GM23338 (cell line): ENCODE data around the gene PLXNA2. TPM values are rescaled to one million over a fixed set of nuclear protein-coding genes. Genes with fewer than 3 reads are reported as not detected.

Experiments used
- ATAC-seq: fragments of 200-7000 bp; cut with Tn5 transposase; 3 replicates; pipeline ENCODE4 v1.9.1; 2020
- DNase-seq: peaks from one replicate; pipeline ENCODE4 v3.0.0-alpha.2; 2015; ENCODE audit warnings: low spot score
- H2AFZ ChIP-seq: fragments of 200-600 bp; sonication (generic); 2 replicates; pipeline ENCODE4 v1.8.0; 2016; ENCODE audit warnings: antibody characterized with exemption, mild to moderate bottlenecking, moderate library complexity
- H3F3A ChIP-seq: fragments of 200-600 bp; sonication (generic); replicated peaks from 2 replicates; pipeline ENCODE4 v1.8.0; 2017; ENCODE audit warnings: antibody characterized with exemption, mixed run types, low read depth
- H3K27ac ChIP-seq: fragments of 200-600 bp; sonication (generic); 2 replicates; pipeline ENCODE4 v1.6.1; 2016; ENCODE audit warnings: low read depth
- H3K27me3 ChIP-seq: fragments of 200-600 bp; sonication (generic); 2 replicates; pipeline ENCODE4 v1.8.0; 2016; ENCODE audit warnings: mild to moderate bottlenecking, mixed run types, moderate library complexity; ENCODE audit not compliant: insufficient read depth
- H3K36me3 ChIP-seq: fragments of 200-600 bp; sonication (generic); 2 replicates; pipeline ENCODE4 v1.8.0; 2016; ENCODE audit warnings: mild to moderate bottlenecking; ENCODE audit not compliant: insufficient read depth
- H3K4me1 ChIP-seq: fragments of 200-600 bp; sonication (generic); 2 replicates; pipeline ENCODE4 v1.8.0; 2016; ENCODE audit warnings: mild to moderate bottlenecking, moderate library complexity; ENCODE audit not compliant: insufficient read depth
- H3K4me2 ChIP-seq: fragments of 200-600 bp; sonication (generic); 2 replicates; pipeline ENCODE4 v1.7.1; 2017; ENCODE audit warnings: mixed run types
- H3K4me3 ChIP-seq: fragments of 200-600 bp; sonication (generic); 2 replicates; pipeline ENCODE4 v1.6.1; 2016; ENCODE audit warnings: mixed run types
- H3K79me2 ChIP-seq: fragments of 200-600 bp; sonication (generic); replicated peaks from 2 replicates; pipeline ENCODE4 v1.8.0; 2017; ENCODE audit warnings: mild to moderate bottlenecking; ENCODE audit not compliant: insufficient read depth
- H3K9me2 ChIP-seq: fragments of 200-600 bp; sonication (generic); 2 replicates; pipeline ENCODE4 v1.8.0; 2017; ENCODE audit not compliant: insufficient read depth
- H4K20me1 ChIP-seq: fragments of 200-600 bp; sonication (generic); replicated peaks from 2 replicates; pipeline ENCODE4 v1.8.0; 2017; ENCODE audit warnings: mild to moderate bottlenecking; ENCODE audit not compliant: insufficient read depth
- H3K27ac Mint-ChIP-seq: 2 replicates; pipeline ENCODE4 v1.8.0; 2020; ENCODE audit warnings: inconsistent platforms, mild to moderate bottlenecking, moderate library complexity, mixed read lengths
- H3K27me3 Mint-ChIP-seq: 3 replicates; pipeline ENCODE4 v1.8.0; 2022; ENCODE audit warnings: low read depth, mild to moderate bottlenecking, moderate library complexity, mixed read lengths, inconsistent platforms; ENCODE audit not compliant: insufficient read depth, poor library complexity
- H3K36me3 Mint-ChIP-seq: 3 replicates; pipeline ENCODE4 v1.8.0; 2021; ENCODE audit warnings: low read depth, mild to moderate bottlenecking, inconsistent platforms, moderate library complexity, mixed read lengths
- H3K4me1 Mint-ChIP-seq: 3 replicates; pipeline ENCODE4 v1.8.0; 2020; ENCODE audit warnings: mild to moderate bottlenecking, inconsistent platforms, mixed read lengths
- H3K4me3 Mint-ChIP-seq: 3 replicates; pipeline ENCODE4 v1.8.0; 2021; ENCODE audit warnings: moderate library complexity, mild to moderate bottlenecking, inconsistent platforms, mixed read lengths
- H3K9me3 Mint-ChIP-seq: 3 replicates; pipeline ENCODE4 v1.8.0; 2020; ENCODE audit warnings: moderate library complexity, mild to moderate bottlenecking, inconsistent platforms, mixed read lengths
- ETS1 ChIP-seq: IDR thresholded peaks from 2 replicates; pipeline ENCODE4 v1.6.1; 2016; ENCODE audit warnings: antibody characterized with exemption
- EZH2 ChIP-seq: fragments of 200-600 bp; sonication (generic); IDR thresholded peaks from one replicate; pipeline ENCODE4 v1.8.0; 2017; ENCODE audit warnings: antibody characterized with exemption, mild to moderate bottlenecking, low read depth; ENCODE audit not compliant: unreplicated experiment
- POLR2AphosphoS5 ChIP-seq: IDR thresholded peaks from 2 replicates; pipeline ENCODE4 v1.6.1; 2016; ENCODE audit warnings: antibody characterized with exemption, low read depth
- REST ChIP-seq: IDR thresholded peaks from one replicate; pipeline ENCODE4 v1.6.1; 2018; ENCODE audit warnings: antibody characterized with exemption; ENCODE audit not compliant: unreplicated experiment
- ZNF331 ChIP-seq: fragments of 250-450 bp; sonication (Bioruptor Pico); IDR thresholded peaks from 2 replicates; pipeline ENCODE4 v1.5.0; 2020; ENCODE audit warnings: low read depth, mild to moderate bottlenecking, moderate library complexity
- polyA plus RNA-seq: library from polyadenylated mRNA; unstranded; fragments of >200 nt; fragmentation: Nextera tagmentation; extraction: Ambion mirVana; gene quantifications from 2 replicates; pipeline ENCODE4 v1.2.1, GENCODE V29; 2016
- total RNA-seq: library from RNA; depleted of rRNA; stranded (reverse); fragments of >200 nt; shearing (Covaris generic); gene quantifications from 2 replicates; pipeline ENCODE4 v1.2.3, GENCODE V29; 2014

PLXNA2 gene
- total and polyA plus RNA-seq, 2 experiments from 2014 or later, result 0.40 to 1.8 TPM

- Mint-ChIP-seq H3K36me3 (no peaks in the 10 kb centered on the region), H3K27me3 (peaks cover 6% of the 10 kb centered on the region), H3K4me1 (peaks cover 36% of the 10 kb centered on the region), H3K4me3 (no peak overlapping the region), H3K27ac (no peak overlapping the region), H3K9me3 (no peaks in the 10 kb centered on the region)
- H4K20me1 ChIP-seq, result no peaks in the 10 kb centered on the region
- H3F3A ChIP-seq, result no peaks in the 10 kb centered on the region
- H3K27ac ChIP-seq, result no peak overlapping the region
- no peaks in the 10 kb centered on the region for H3K27me3 ChIP-seq
- no peak for TF ChIP-seq REST
- TF ChIP-seq ZNF331 (CRISPR knock-in tag), result no peak
- peaks cover 24% of the 10 kb centered on the region for H3K4me1 ChIP-seq
- H3K4me2 ChIP-seq, result no peak overlapping the region
- DNase-seq, result no peak
- no peaks in the 10 kb centered on the region for H3K36me3 ChIP-seq
- no peaks in the 10 kb centered on the region for H3K9me2 ChIP-seq
- no peaks in the 10 kb centered on the region for H3K79me2 ChIP-seq
- no peak overlapping the region for H3K4me3 ChIP-seq
- H2AFZ ChIP-seq, result no peak overlapping the region
- ATAC-seq, result no peak
Observed at GRCh38 chr1:208137193-208137592, 107.0 kb downstream of the PLXNA2 start.

GRCh38 chr1:208136459-208137182 lies 107.6 kb downstream of the PLXNA2 start:
- Histone ChIP-seq H3K36me3 (no peaks in the 10 kb centered on the region), H3K79me2 (no peaks in the 10 kb centered on the region), H4K20me1 (no peaks in the 10 kb centered on the region), H3K9me2 (no peaks in the 10 kb centered on the region), H3K27me3 (peaks cover 2% of the 10 kb centered on the region; the same call in 1 of the 2 replicates), H3K4me2 (no peak overlapping the region), H3F3A (no peaks in the 10 kb centered on the region), H3K4me3 (no peak overlapping the region), H3K4me1 (peaks cover 29% of the 10 kb centered on the region), H3K27ac (no peak overlapping the region), H2AFZ (no peak overlapping the region)
- Mint-ChIP-seq H3K27me3 (peaks cover 6% of the 10 kb centered on the region), H3K27ac (no peak overlapping the region), H3K4me1 (peaks cover 41% of the 10 kb centered on the region), H3K9me3 (no peaks in the 10 kb centered on the region), H3K4me3 (no peak overlapping the region), H3K36me3 (no peaks in the 10 kb centered on the region)
- DNase-seq, result no peak
- TF ChIP-seq EZH2 (no peak), ETS1 (no peak)
- ATAC-seq, result no peak

GRCh38 chr1:208135354-208135753 lies 108.8 kb downstream of the PLXNA2 start:
- H3K27me3 ChIP-seq, result peaks cover 10% of the 10 kb centered on the region
- H4K20me1 ChIP-seq, result no peaks in the 10 kb centered on the region
- H3K27me3 Mint-ChIP-seq, result peaks cover 14% of the 10 kb centered on the region
- H2AFZ ChIP-seq, result no peak overlapping the region
- no peak overlapping the region for H3K4me2 ChIP-seq
- H3K36me3 Mint-ChIP-seq, result no peaks in the 10 kb centered on the region
- no peak overlapping the region for H3K27ac ChIP-seq
- no peak for ATAC-seq
- H3K4me1 ChIP-seq, result peaks cover 36% of the 10 kb centered on the region
- H3K9me3 Mint-ChIP-seq, result no peaks in the 10 kb centered on the region
- no peaks in the 10 kb centered on the region for H3K36me3 ChIP-seq
- H3F3A ChIP-seq, result no peaks in the 10 kb centered on the region
- H3K9me2 ChIP-seq, result no peaks in the 10 kb centered on the region
- H3K27ac Mint-ChIP-seq, result no peak overlapping the region; the same call in 1 of the 2 replicates
- no peaks in the 10 kb centered on the region for H3K79me2 ChIP-seq
- no peak overlapping the region for H3K4me3 ChIP-seq
- no peak for DNase-seq
- TF ChIP-seq POLR2AphosphoS5, result no peak
- peaks cover 48% of the 10 kb centered on the region for H3K4me1 Mint-ChIP-seq
- no peak overlapping the region for H3K4me3 Mint-ChIP-seq
